Subcutaneous adipose tissue (tissue), 4 donors: ENCODE data around the gene UBE2U. TPM values are rescaled to one million over a fixed set of nuclear protein-coding genes. Genes with fewer than 3 reads are reported as not detected.

Experiments used
- CTCF ChIP-seq: fragments of 450-650 bp; IDR thresholded peaks from one replicate; pipeline ENCODE4 v1.5.1; 2016; ENCODE audit warnings: low read depth, mild to moderate bottlenecking, control low read depth, antibody characterized with exemption, moderate library complexity
- total RNA-seq, 4 donors: library from RNA; depleted of rRNA; stranded (reverse); fragments of >200 nt; gene quantifications; one replicate each; pipeline ENCODE4 v1.1.0, GENCODE V29; 2016

UBE2U gene
- total RNA-seq, 4 donors from 2014 or later: not detected

- no peak for TF ChIP-seq CTCF
Observed at GRCh38 chr1:64295561-64295960, 92.1 kb downstream of the UBE2U start.

- TF ChIP-seq CTCF: no peak
Observed at GRCh38 chr1:64296459-64296858, 93.0 kb downstream of the UBE2U start.

- no peak for TF ChIP-seq CTCF
Observed at GRCh38 chr1:64302194-64302593, 98.8 kb downstream of the UBE2U start.

DNA sequence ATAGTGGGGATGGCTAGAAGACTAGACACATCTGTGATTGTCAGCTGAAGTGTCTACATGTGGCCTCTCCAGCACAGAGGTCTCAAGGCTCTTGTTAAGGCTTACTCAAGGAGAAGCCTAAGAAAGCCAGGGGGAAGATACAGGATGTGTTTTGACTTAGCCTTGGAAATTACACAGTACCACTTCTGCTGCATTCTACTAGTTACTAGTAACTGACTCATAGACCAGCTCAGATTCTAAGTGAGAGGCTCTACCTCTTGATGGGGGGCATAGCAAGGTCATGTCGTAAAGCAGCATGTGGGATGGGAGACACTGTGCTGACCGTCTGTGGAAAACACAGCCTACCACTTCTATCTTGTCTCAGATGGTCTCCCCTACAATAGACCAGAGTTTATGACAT is 99.5 kb downstream of the UBE2U start:
- TF ChIP-seq CTCF: no peak

DNA sequence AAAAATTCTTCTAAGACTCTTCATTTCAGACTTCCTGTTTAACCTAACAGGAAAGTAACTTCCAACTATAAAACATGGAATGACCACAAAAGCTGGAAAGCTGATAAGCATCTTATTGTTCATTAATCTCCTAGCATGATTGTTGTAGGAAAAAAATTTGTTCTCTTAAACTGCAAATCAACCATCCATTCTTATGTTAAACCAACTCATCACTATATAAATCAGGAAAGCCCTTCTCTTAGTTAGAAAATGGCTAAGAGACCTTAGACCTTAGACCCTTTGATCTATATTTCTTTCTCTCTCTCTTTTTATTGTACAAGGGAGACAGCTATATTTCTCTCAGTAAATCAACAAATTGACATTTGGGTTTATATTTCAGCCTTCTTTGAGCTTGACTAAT is 101.4 kb downstream of the UBE2U start:
- no peak for TF ChIP-seq CTCF

DNA sequence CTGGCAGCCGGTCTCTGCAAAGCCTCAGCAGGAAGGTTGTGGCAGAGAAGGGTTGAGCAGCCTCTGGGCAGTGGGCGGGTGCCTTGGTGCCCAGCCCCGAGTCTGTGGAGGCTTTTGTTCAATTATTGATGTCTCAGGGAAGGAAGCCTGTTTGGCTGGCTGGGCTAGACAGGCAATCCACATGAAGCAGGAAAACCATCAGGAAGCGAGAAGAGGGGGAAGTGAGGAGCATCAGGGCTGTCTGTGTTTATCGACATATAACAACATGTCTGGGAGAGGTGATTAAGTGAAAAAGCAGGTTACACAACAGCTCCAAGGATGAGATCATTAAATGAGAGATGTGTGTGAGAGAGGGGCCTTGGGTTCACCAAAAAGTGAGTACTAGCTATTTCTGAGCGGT is 105.4 kb downstream of the UBE2U start:
- no peak for TF ChIP-seq CTCF

DNA sequence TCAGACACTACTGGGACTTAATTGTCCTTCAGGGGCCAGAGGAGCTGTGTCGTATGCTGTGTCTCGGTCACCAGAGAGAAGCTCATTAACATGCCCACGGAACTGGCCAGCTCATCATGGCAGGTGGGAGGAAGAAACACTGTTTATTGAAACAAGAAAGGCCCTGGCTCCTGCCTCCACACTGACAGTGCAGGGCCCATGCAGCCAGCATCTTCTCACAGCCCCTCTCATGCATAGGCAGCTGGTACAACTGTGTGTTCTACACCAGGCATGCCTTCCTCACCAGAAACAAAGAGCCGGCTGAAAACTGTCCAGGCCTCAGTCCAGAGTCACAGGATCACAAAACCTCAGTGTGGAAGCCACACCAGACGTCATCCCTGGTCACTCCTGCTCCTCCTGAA is 106.0 kb downstream of the UBE2U start:
- TF ChIP-seq CTCF: no peak

DNA sequence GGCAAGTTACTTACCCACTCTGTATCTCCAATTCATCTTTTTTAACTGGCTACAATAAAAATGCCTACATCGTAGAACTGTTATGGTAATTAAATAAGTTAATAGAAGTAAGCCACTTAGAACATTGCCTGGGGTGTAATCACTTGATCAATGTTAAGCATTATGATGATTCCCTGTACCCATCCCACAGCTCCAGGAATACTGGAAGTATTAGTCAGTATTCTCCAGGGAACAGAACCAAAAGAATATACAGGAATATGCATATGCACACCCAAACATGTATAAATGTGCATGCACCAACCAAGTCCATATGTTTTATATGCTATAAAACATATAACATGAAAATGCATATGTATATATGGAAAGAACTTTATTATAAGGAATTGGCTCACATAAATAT is 107.3 kb downstream of the UBE2U start:
- TF ChIP-seq CTCF: no peak
